Mesendoderm (in vitro differentiated cells): ENCODE measurements around the gene THAP5.

Experiments used
- DNase-seq: peaks from one replicate; pipeline ENCODE4 v3.0.0; 2013
- H2AK5ac ChIP-seq: 2 replicates; pipeline ENCODE4 v1.6.1; 2013; ENCODE audit warnings: low read length, inconsistent platforms
- H2BK120ac ChIP-seq: 2 replicates; pipeline ENCODE4 v1.6.1; 2013; ENCODE audit warnings: low read depth, mild to moderate bottlenecking, low read length, moderate library complexity, mixed read lengths
- H2BK15ac ChIP-seq: replicated peaks from 2 replicates; pipeline ENCODE4 v1.6.1; 2013; ENCODE audit warnings: low read depth, mild to moderate bottlenecking, moderate library complexity
- H2BK5ac ChIP-seq: 2 replicates; pipeline ENCODE4 v1.6.1; 2013; ENCODE audit warnings: low read length, inconsistent platforms
- H3K18ac ChIP-seq: 2 replicates; pipeline ENCODE4 v1.6.1; 2013; ENCODE audit warnings: mild to moderate bottlenecking, low read length, mixed read lengths
- H3K23ac ChIP-seq: one replicate; pipeline ENCODE4 v1.6.1; 2013; ENCODE audit warnings: low read length
- H3K27ac ChIP-seq: 2 replicates; pipeline ENCODE4 v1.5.1; 2013; ENCODE audit warnings: low read depth, mild to moderate bottlenecking, inconsistent platforms, low read length, moderate library complexity
- H3K27me3 ChIP-seq: 2 replicates; pipeline ENCODE4 v1.6.1; 2013; ENCODE audit warnings: low read length, control low read depth, mild to moderate bottlenecking, inconsistent platforms; ENCODE audit not compliant: insufficient read depth, poor library complexity
- H3K36me3 ChIP-seq: 2 replicates; pipeline ENCODE4 v1.6.1; 2013; ENCODE audit warnings: low read length, inconsistent platforms; ENCODE audit not compliant: control insufficient read depth, insufficient read depth
- H3K4ac ChIP-seq: one replicate; pipeline ENCODE4 v1.6.1; 2013; ENCODE audit warnings: low read depth, mild to moderate bottlenecking, low read length, moderate library complexity
- H3K4me1 ChIP-seq: 2 replicates; pipeline ENCODE4 v1.6.1; 2013; ENCODE audit warnings: low read depth, low read length, inconsistent platforms; ENCODE audit not compliant: control insufficient read depth
- H3K4me2 ChIP-seq: 2 replicates; pipeline ENCODE4 v1.6.1; 2013; ENCODE audit warnings: low read length
- H3K4me3 ChIP-seq: 2 replicates; pipeline ENCODE4 v1.5.1; 2013; ENCODE audit warnings: mild to moderate bottlenecking, low read length
- H3K56ac ChIP-seq: one replicate; pipeline ENCODE4 v1.6.1; 2013; ENCODE audit warnings: low read length
- H3K79me1 ChIP-seq: 2 replicates; pipeline ENCODE4 v1.6.1; 2013; ENCODE audit warnings: low read length, inconsistent platforms
- H3K79me2 ChIP-seq: 2 replicates; pipeline ENCODE4 v1.6.1; 2013; ENCODE audit warnings: mild to moderate bottlenecking, low read length; ENCODE audit not compliant: control insufficient read depth, insufficient read depth
- H3K9ac ChIP-seq: 2 replicates; pipeline ENCODE4 v1.6.1; 2013; ENCODE audit warnings: low read length, inconsistent platforms
- H4K5ac ChIP-seq: one replicate; pipeline ENCODE4 v1.6.1; 2013; ENCODE audit warnings: low read length
- H4K8ac ChIP-seq: one replicate; pipeline ENCODE4 v1.6.1; 2013; ENCODE audit warnings: low read depth, mild to moderate bottlenecking, control low read depth, low read length, moderate library complexity
- WGBS: extraction: QIAGEN DNeasy Blood & Tissue Kit; methylation state at CpG from one replicate; pipeline ENCODE4 v1.1.7; 2013; ENCODE audit warnings: low lambda C conversion rate, missing lambda C conversion rate; ENCODE audit not compliant: insufficient coverage; ENCODE audit errors: extremely low coverage; 5-methylcytosine and 5-hydroxymethylcytosine counted together

Gene THAP5

DNA sequence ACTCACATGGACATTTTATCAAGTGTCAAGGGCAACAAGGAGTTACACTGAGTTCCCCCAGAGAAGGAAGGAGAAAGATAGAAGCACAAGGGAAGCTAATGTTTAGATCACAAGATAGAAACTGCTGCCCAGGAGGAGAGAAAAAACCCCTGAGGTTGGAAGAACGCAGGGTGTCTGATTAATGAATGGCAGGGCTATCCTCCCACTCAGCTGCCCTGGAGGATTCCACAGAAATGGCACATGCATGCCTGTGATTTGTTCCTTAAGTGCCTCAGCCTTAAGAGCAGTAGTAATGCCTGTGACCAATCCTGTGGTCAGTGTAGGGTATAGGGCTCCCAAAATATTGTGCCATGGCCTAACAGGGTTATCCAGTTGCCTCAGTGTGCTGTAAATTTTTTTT lies 20.4 kb upstream of the THAP5 start:
- Histone ChIP-seq H2BK15ac (no peak overlapping the region), H2AK5ac (no peak overlapping the region), H3K4me2 (no peak overlapping the region), H2BK120ac (no peak overlapping the region), H3K27me3 (no peaks in the 10 kb centered on the region), H3K23ac (no peak overlapping the region), H3K36me3 (no peaks in the 10 kb centered on the region), H3K79me2 (no peaks in the 10 kb centered on the region), H3K56ac (no peak overlapping the region), H4K5ac (no peak overlapping the region), H3K9ac (no peak overlapping the region), H4K8ac (no peak overlapping the region), H3K4me3 (no peak overlapping the region), H3K4me1 (no peaks in the 10 kb centered on the region), H2BK5ac (no peak overlapping the region), H3K79me1 (no peaks in the 10 kb centered on the region), H3K4ac (no peak overlapping the region), H3K27ac (no peak overlapping the region), H3K18ac (no peak overlapping the region)
- DNase-seq: no peak
- no CpG with 5 or more reads among the region's 1 CpG for WGBS

DNA sequence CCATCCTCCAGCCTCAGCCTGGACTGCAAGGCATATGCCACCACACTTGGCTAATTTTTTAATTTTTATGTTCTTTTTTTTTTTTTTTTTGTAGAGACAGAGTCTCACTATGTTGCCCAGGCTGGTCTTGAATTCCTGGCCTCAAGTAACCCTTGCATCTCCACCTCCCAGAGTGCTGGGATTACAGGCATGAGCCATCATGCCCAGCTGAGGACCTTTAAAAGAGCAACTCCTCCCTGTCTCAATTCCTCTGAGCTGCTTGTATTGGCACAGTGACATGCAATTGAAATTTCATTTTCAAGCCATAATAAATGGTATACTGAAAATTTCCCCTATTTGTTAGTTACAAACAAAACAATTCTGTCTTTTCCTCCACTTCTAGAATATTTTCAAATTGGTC lies 19.7 kb upstream of the THAP5 start:
- H3K79me2 ChIP-seq: no peaks in the 10 kb centered on the region
- H3K9ac ChIP-seq: no peak overlapping the region
- H3K4me1 ChIP-seq: no peaks in the 10 kb centered on the region
- no peak overlapping the region for H3K18ac ChIP-seq
- no peaks in the 10 kb centered on the region for H3K79me1 ChIP-seq
- no peak overlapping the region for H4K5ac ChIP-seq
- H3K4ac ChIP-seq: no peak overlapping the region
- no peak overlapping the region for H2AK5ac ChIP-seq
- H4K8ac ChIP-seq: no peak overlapping the region
- no peak overlapping the region for H2BK15ac ChIP-seq
- H2BK120ac ChIP-seq: no peak overlapping the region
- H3K27me3 ChIP-seq: no peaks in the 10 kb centered on the region
- H3K27ac ChIP-seq: no peak overlapping the region
- no peak overlapping the region for H3K4me3 ChIP-seq
- no peak overlapping the region for H3K4me2 ChIP-seq
- H2BK5ac ChIP-seq: no peak overlapping the region
- H3K56ac ChIP-seq: no peak overlapping the region
- no peak for DNase-seq
- H3K36me3 ChIP-seq: no peaks in the 10 kb centered on the region
- H3K23ac ChIP-seq: no peak overlapping the region

GRCh38 chr7:108586274-108586710 lies 16.8 kb upstream of the THAP5 start:
- Histone ChIP-seq H3K56ac (no peak overlapping the region), H2AK5ac (no peak overlapping the region), H2BK120ac (no peak overlapping the region), H3K79me2 (no peaks in the 10 kb centered on the region), H2BK5ac (no peak overlapping the region), H3K4me3 (no peak overlapping the region), H3K79me1 (no peaks in the 10 kb centered on the region), H3K23ac (no peak overlapping the region), H3K18ac (no peak overlapping the region), H3K36me3 (no peaks in the 10 kb centered on the region), H3K4ac (no peak overlapping the region), H3K4me1 (peaks cover 2% of the 10 kb centered on the region), H3K27me3 (no peaks in the 10 kb centered on the region), H4K5ac (no peak overlapping the region), H3K4me2 (no peak overlapping the region), H3K9ac (no peak overlapping the region), H3K27ac (no peak overlapping the region), H2BK15ac (no peak overlapping the region), H4K8ac (no peak overlapping the region)
- no peak for DNase-seq
- no CpG with 5 or more reads among the region's 3 CpGs for WGBS

GRCh38 chr7:108585843-108586242 lies 16.3 kb upstream of the THAP5 start:
- H3K4me1 ChIP-seq: peaks cover 2% of the 10 kb centered on the region
- H3K56ac ChIP-seq: no peak overlapping the region
- no peak overlapping the region for H2BK15ac ChIP-seq
- no peaks in the 10 kb centered on the region for H3K79me1 ChIP-seq
- H2AK5ac ChIP-seq: no peak overlapping the region
- H3K23ac ChIP-seq: no peak overlapping the region
- H4K5ac ChIP-seq: no peak overlapping the region
- H4K8ac ChIP-seq: no peak overlapping the region
- no peak overlapping the region for H3K4me2 ChIP-seq
- H2BK120ac ChIP-seq: no peak overlapping the region
- no peaks in the 10 kb centered on the region for H3K27me3 ChIP-seq
- no peak for DNase-seq
- H3K27ac ChIP-seq: no peak overlapping the region
- no peak overlapping the region for H3K4ac ChIP-seq
- H3K9ac ChIP-seq: no peak overlapping the region
- H2BK5ac ChIP-seq: no peak overlapping the region
- WGBS: no CpG with 5 or more reads among the region's 2 CpGs
- no peak overlapping the region for H3K4me3 ChIP-seq
- no peaks in the 10 kb centered on the region for H3K36me3 ChIP-seq
- H3K79me2 ChIP-seq: no peaks in the 10 kb centered on the region
- H3K18ac ChIP-seq: no peak overlapping the region

DNA sequence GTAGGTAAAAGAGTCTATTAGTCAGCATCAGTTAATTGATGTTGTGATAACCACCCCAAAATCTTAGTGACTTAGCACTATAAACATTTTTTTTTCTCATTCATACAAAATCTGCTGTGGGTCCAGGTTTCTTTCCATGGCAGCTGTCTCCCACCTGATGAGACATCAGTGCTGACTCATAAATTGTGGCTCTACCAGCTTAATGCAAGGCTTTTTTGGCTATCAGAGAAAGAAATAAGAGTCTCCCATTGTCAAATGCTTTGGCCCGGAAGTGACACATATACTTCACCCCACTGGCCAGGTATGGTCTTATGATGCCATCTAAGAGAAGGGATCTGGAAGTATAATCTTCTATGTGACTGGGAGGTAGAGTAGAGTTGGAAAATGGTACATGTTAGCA lies 14.7 kb upstream of the THAP5 start:
- Histone ChIP-seq H2BK15ac (no peak overlapping the region), H3K27ac (no peak overlapping the region), H2BK5ac (no peak overlapping the region), H3K4me1 (peaks cover 2% of the 10 kb centered on the region), H3K4me2 (no peak overlapping the region), H3K23ac (no peak overlapping the region), H3K27me3 (no peaks in the 10 kb centered on the region), H3K9ac (no peak overlapping the region), H3K79me1 (no peaks in the 10 kb centered on the region), H3K79me2 (no peaks in the 10 kb centered on the region), H3K56ac (no peak overlapping the region), H2AK5ac (no peak overlapping the region), H3K4ac (no peak overlapping the region), H4K8ac (no peak overlapping the region), H3K18ac (no peak overlapping the region), H3K4me3 (no peak overlapping the region), H2BK120ac (no peak overlapping the region), H3K36me3 (peaks cover 2% of the 10 kb centered on the region), H4K5ac (no peak overlapping the region)
- WGBS: no CpG with 5 or more reads among the region's 1 CpG
- DNase-seq: no peak

DNA sequence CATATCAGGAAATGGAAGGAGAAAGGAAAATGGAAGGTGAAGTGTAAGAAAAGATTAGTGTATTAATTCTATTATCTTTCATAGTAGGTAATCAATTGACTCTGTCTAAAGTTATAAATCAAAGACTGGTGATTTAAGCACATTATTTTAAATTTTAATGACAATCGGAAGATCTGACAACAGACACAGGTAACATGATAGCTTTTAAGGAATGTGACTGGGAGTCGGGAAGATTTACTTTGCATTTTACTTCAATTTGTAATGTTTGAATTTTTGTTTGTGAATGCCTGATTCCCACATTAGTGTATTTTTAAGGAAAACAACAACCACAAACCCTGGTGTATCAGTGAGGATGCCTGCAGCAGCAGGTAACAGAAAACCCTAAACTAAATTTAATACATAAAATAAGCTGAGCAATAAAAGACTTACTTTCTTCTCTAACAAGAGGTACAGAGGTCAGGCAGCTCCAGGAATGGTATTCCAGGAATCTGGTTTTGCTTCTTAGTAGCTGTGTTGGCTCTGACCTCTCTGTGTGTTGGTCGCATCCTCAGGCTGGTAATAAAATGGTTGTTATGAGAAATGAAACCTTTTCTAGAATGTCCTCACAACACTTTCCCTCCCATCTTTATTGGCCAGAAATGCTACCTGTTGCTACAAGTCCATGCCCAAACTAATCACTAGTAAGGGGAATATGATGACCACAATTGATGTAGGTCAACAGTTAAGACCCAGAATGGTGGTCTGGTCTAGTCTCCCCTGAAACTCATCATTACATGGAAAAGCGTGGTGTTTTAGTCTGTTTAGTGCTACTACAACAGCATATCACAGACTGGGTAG lies 12.4 kb upstream of the THAP5 start:
- Histone ChIP-seq H3K9ac (no peak overlapping the region), H3K27ac (no peak overlapping the region), H4K8ac (no peak overlapping the region), H4K5ac (no peak overlapping the region), H3K4me2 (no peak overlapping the region), H3K79me2 (no peaks in the 10 kb centered on the region), H3K56ac (peak overlapping the region; percentile 47), H2BK15ac (no peak overlapping the region), H2BK120ac (no peak overlapping the region), H2BK5ac (no peak overlapping the region), H3K4me1 (peaks cover 2% of the 10 kb centered on the region), H3K4me3 (no peak overlapping the region), H3K27me3 (no peaks in the 10 kb centered on the region), H3K36me3 (peaks cover 2% of the 10 kb centered on the region), H2AK5ac (no peak overlapping the region), H3K18ac (peak overlapping the region; percentile 39), H3K4ac (no peak overlapping the region), H3K79me1 (no peaks in the 10 kb centered on the region), H3K23ac (no peak overlapping the region)
- peak; percentile 88 for DNase-seq
- WGBS: no CpG with 5 or more reads among the region's 4 CpGs
